Smooth muscle cell (in vitro differentiated cells): Measurements from ENCODE around the gene ZDHHC12. TPM values are rescaled to one million over a fixed set of nuclear protein-coding genes. Genes with fewer than 3 reads are reported as not detected.

ENCODE experiments used
- DNase-seq: peaks from one replicate; lab custom pipeline; 2025; ENCODE audit not compliant: unreplicated experiment; lab: John Stamatoyannopoulos, UW
- H2AFZ ChIP-seq: fragments of 200-600 bp; sonication (generic); 2 replicates; pipeline ENCODE4 v1.6.0; 2016; ENCODE audit warnings: antibody characterized with exemption, low read depth, mild to moderate bottlenecking
- H3F3A ChIP-seq: fragments of 200-600 bp; sonication (generic); 2 replicates; pipeline ENCODE4 v1.6.0; 2017; ENCODE audit warnings: antibody characterized with exemption, low read depth
- H3K27ac ChIP-seq: fragments of 200-600 bp; sonication (generic); 2 replicates; pipeline ENCODE4 v1.5.1; 2016; ENCODE audit warnings: low read depth, mild to moderate bottlenecking
- H3K27me3 ChIP-seq: fragments of 200-600 bp; sonication (generic); 2 replicates; pipeline ENCODE4 v1.6.1; 2016; ENCODE audit warnings: low read depth, mild to moderate bottlenecking
- H3K36me3 ChIP-seq: fragments of 200-600 bp; sonication (generic); 2 replicates; pipeline ENCODE4 v1.5.1; 2016; ENCODE audit warnings: low read depth
- H3K4me1 ChIP-seq: fragments of 200-600 bp; sonication (generic); 2 replicates; pipeline ENCODE4 v1.5.1; 2016; ENCODE audit warnings: low read depth
- H3K4me2 ChIP-seq: fragments of 200-600 bp; sonication (generic); 2 replicates; pipeline ENCODE4 v1.6.0; 2016; ENCODE audit warnings: mild to moderate bottlenecking
- H3K4me3 ChIP-seq: fragments of 200-600 bp; sonication (generic); 2 replicates; pipeline ENCODE4 v1.5.1; 2016; ENCODE audit warnings: mild to moderate bottlenecking
- H3K79me2 ChIP-seq: fragments of 200-600 bp; sonication (generic); 2 replicates; pipeline ENCODE4 v1.6.0; 2016; ENCODE audit warnings: low read depth, mild to moderate bottlenecking
- H3K9ac ChIP-seq: fragments of 200-600 bp; sonication (generic); 2 replicates; pipeline ENCODE4 v1.6.0; 2016; ENCODE audit warnings: low read depth
- H3K9me3 ChIP-seq: fragments of 200-600 bp; sonication (generic); replicated peaks from 2 replicates; pipeline ENCODE4 v1.5.1; 2016; ENCODE audit warnings: low read depth
- H4K20me1 ChIP-seq: fragments of 200-600 bp; sonication (generic); 2 replicates; pipeline ENCODE4 v1.6.0; 2016; ENCODE audit warnings: low read depth
- WGBS: methylation state at CpG from one replicate; pipeline ENCODE4 v1.1.7; 2016; ENCODE audit warnings: low lambda C conversion rate; 5-methylcytosine and 5-hydroxymethylcytosine counted together
- polyA plus RNA-seq: library from polyadenylated mRNA; unstranded; fragments of >200 nt; fragmentation: Nextera tagmentation; extraction: Ambion mirVana; gene quantifications from 2 replicates; pipeline ENCODE4 v1.2.1, GENCODE V29; 2016
- total RNA-seq: library from RNA; depleted of rRNA; stranded (reverse); fragments of >200 nt; gene quantifications from 2 replicates; pipeline ENCODE4 v1.2.3, GENCODE V29; 2014
- TF ChIP-seq, protein P1 (sequence below): fragments of 200-600 bp; sonication (generic); IDR thresholded peaks from 2 replicates; pipeline ENCODE4 v1.5.1; 2017; ENCODE audit warnings: borderline replicate concordance, mild to moderate bottlenecking, antibody characterized with exemption; ENCODE audit not compliant: insufficient read depth, poor library complexity, severe bottlenecking

The ZDHHC12 gene
- total and polyA plus RNA-seq, 2 experiments from 2014 or later: 20.8 to 31.3 TPM

- Histone ChIP-seq H3K9ac (no peak overlapping the region), H3K4me2 (no peak overlapping the region), H2AFZ (no peak overlapping the region), H3K27ac (no peak overlapping the region), H3K36me3 (no peaks in the 10 kb centered on the region), H3K79me2 (no peaks in the 10 kb centered on the region), H4K20me1 (no peaks in the 10 kb centered on the region), H3K9me3 (no peaks in the 10 kb centered on the region), H3K27me3 (no peaks in the 10 kb centered on the region), H3F3A (no peaks in the 10 kb centered on the region), H3K4me3 (no peak overlapping the region), H3K4me1 (no peaks in the 10 kb centered on the region)
- TF ChIP-seq, protein P1, sequence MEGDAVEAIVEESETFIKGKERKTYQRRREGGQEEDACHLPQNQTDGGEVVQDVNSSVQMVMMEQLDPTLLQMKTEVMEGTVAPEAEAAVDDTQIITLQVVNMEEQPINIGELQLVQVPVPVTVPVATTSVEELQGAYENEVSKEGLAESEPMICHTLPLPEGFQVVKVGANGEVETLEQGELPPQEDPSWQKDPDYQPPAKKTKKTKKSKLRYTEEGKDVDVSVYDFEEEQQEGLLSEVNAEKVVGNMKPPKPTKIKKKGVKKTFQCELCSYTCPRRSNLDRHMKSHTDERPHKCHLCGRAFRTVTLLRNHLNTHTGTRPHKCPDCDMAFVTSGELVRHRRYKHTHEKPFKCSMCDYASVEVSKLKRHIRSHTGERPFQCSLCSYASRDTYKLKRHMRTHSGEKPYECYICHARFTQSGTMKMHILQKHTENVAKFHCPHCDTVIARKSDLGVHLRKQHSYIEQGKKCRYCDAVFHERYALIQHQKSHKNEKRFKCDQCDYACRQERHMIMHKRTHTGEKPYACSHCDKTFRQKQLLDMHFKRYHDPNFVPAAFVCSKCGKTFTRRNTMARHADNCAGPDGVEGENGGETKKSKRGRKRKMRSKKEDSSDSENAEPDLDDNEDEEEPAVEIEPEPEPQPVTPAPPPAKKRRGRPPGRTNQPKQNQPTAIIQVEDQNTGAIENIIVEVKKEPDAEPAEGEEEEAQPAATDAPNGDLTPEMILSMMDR: no peak
- no peak for DNase-seq
- WGBS: 87% methylated on average over 9 of the region's 9 CpGs
Observed at GRCh38 chr9:128731691-128732090, 7.8 kb upstream of the ZDHHC12 start.

GRCh38 chr9:128731093-128731492 is 7.2 kb upstream of the ZDHHC12 start:
- H4K20me1 ChIP-seq: no peaks in the 10 kb centered on the region
- H3F3A ChIP-seq: no peaks in the 10 kb centered on the region
- TF ChIP-seq, protein P1: no peak
- no peak for DNase-seq
- 94% methylated on average over 13 of the region's 13 CpGs for WGBS
- H3K27me3 ChIP-seq: no peaks in the 10 kb centered on the region
- H2AFZ ChIP-seq: no peak overlapping the region
- H3K9me3 ChIP-seq: no peaks in the 10 kb centered on the region
- no peak overlapping the region for H3K9ac ChIP-seq
- H3K4me2 ChIP-seq: no peak overlapping the region
- H3K79me2 ChIP-seq: no peaks in the 10 kb centered on the region
- H3K27ac ChIP-seq: no peak overlapping the region
- H3K36me3 ChIP-seq: no peaks in the 10 kb centered on the region
- no peaks in the 10 kb centered on the region for H3K4me1 ChIP-seq
- no peak overlapping the region for H3K4me3 ChIP-seq

- Histone ChIP-seq H3K36me3 (no peaks in the 10 kb centered on the region), H3K4me3 (no peak overlapping the region), H4K20me1 (no peaks in the 10 kb centered on the region), H3K9ac (no peak overlapping the region), H3K9me3 (no peaks in the 10 kb centered on the region), H3K27ac (no peak overlapping the region), H3K27me3 (no peaks in the 10 kb centered on the region), H3K4me2 (no peak overlapping the region), H3F3A (no peaks in the 10 kb centered on the region), H3K4me1 (no peaks in the 10 kb centered on the region), H3K79me2 (no peaks in the 10 kb centered on the region), H2AFZ (no peak overlapping the region)
- WGBS: 94% methylated on average over 27 of the region's 27 CpGs
- no peak for DNase-seq
- TF ChIP-seq, protein P1: no peak
Observed at GRCh38 chr9:128729766-128730517, 6.0 kb upstream of the ZDHHC12 start.

DNA sequence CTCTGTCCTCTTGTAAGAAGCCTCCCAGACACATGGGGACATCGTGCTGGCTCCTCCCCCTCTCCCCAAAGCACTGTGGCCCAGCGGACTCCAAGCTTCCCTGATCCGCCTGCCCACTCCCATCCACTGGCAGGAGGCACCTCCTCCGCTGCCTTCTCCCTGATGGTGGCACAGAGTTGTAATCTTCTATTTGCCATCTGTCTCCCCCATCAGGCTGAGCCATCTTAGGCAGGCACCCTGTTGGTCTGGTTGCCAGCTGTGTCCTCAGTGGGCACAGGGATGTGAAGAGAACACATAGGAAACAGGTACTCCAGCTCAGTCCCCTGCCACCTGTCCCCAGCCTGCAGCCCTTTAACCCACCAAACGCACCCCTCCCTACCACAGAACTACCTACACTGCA is 5.4 kb upstream of the ZDHHC12 start:
- Histone ChIP-seq H3K36me3 (no peaks in the 10 kb centered on the region), H3K4me1 (no peaks in the 10 kb centered on the region), H3K27ac (no peak overlapping the region), H3F3A (no peaks in the 10 kb centered on the region), H2AFZ (no peak overlapping the region), H3K9ac (no peak overlapping the region), H3K4me2 (no peak overlapping the region), H3K27me3 (no peaks in the 10 kb centered on the region), H3K9me3 (no peaks in the 10 kb centered on the region), H4K20me1 (no peaks in the 10 kb centered on the region), H3K79me2 (no peaks in the 10 kb centered on the region), H3K4me3 (no peak overlapping the region)
- WGBS: 91% methylated on average over 5 of the region's 5 CpGs
- TF ChIP-seq, protein P1: no peak
- no peak for DNase-seq
